ENCODE data around the gene RHBDD2. TPM values are rescaled to one million over a fixed set of nuclear protein-coding genes. Genes with fewer than 3 reads are reported as not detected.

The RHBDD2 gene
- total RNA-seq, 1 donor from 2014 or later, result 50.7 TPM

DNA sequence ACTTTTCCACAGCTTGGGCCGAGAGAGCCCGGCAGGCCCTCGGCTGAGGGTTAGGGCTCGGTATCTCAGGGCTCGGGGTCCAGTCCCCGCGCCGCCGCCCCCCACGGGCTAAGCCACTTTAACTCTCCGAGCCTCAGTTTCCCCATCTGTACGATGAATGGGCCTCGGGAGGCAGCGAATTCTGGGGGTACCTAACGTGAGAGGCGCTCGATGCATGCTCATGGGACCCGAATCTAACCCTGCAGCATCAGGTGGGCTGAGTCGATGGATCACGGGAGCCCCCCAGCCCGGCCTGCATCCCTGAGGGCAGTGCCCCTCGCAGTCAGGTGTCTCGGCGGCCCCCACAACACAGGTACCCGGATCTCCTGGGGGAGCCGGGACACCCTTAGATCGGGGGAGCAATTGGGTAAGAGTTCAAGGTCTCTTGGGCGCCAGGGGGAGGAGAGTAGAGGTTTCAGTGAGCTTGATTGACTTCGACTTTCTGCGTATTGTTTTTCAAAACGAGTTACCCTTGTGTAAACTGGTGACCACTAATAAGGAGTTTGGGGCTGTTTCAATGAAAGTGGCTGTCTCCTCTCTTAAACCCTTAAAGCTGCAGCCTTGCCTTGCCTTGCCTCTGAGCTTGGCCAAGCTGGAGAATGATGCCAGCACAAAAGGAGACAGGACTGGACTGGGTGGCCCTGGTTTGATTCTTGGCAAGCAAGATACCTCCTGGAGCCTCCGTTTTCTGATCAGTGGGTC lies 36.8 kb downstream of the RHBDD2 start:
- Mint-ChIP-seq H3K4me1 (ENCODE audit: unreplicated experiment) (peaks cover 8% of the 10 kb centered on the region), H3K4me3 (ENCODE audit: unreplicated experiment) (peak overlapping the region; percentile 93), H3K36me3 (ENCODE audit: low read depth, unreplicated experiment) (no peaks in the 10 kb centered on the region), H3K27me3 (ENCODE audit: unreplicated experiment) (peaks cover 7% of the 10 kb centered on the region), H3K27ac (ENCODE audit: unreplicated experiment) (no peak overlapping the region), H3K9me3 (ENCODE audit: unreplicated experiment) (no peaks in the 10 kb centered on the region)
- TF ChIP-seq, protein P1, sequence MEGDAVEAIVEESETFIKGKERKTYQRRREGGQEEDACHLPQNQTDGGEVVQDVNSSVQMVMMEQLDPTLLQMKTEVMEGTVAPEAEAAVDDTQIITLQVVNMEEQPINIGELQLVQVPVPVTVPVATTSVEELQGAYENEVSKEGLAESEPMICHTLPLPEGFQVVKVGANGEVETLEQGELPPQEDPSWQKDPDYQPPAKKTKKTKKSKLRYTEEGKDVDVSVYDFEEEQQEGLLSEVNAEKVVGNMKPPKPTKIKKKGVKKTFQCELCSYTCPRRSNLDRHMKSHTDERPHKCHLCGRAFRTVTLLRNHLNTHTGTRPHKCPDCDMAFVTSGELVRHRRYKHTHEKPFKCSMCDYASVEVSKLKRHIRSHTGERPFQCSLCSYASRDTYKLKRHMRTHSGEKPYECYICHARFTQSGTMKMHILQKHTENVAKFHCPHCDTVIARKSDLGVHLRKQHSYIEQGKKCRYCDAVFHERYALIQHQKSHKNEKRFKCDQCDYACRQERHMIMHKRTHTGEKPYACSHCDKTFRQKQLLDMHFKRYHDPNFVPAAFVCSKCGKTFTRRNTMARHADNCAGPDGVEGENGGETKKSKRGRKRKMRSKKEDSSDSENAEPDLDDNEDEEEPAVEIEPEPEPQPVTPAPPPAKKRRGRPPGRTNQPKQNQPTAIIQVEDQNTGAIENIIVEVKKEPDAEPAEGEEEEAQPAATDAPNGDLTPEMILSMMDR (IDR thresholded peaks at IDR 0.05; ENCODE audit: unreplicated experiment), result no peak
- peak; percentile 10 for DNase-seq (ENCODE audit: low spot score)

DNA sequence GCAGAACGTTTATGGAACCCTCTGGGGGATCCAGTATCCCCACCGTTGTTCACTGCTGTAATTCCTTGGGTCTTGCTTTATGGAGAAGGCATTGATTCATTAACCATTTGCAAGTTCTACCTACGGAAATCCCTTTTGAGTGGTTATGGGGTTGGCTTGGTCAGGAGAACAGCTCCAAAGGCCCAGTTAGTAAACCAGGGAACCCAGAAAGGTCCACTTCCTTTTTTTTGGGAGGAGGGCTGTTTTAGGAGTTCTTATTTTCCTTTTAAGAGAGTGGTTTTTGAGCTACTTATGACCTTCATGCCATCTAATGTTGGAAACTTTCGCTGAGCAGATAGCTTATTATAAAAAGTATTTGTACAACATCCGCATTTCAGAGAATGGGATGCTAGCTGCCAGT lies 37.4 kb downstream of the RHBDD2 start:
- H3K4me1 Mint-ChIP-seq (ENCODE audit: unreplicated experiment), result peaks cover 8% of the 10 kb centered on the region
- no peaks in the 10 kb centered on the region for H3K36me3 Mint-ChIP-seq (ENCODE audit: low read depth, unreplicated experiment)
- no peak for DNase-seq (ENCODE audit: low spot score)
- H3K27me3 Mint-ChIP-seq (ENCODE audit: unreplicated experiment), result peaks cover 7% of the 10 kb centered on the region
- no peak overlapping the region for H3K27ac Mint-ChIP-seq (ENCODE audit: unreplicated experiment)
- TF ChIP-seq, protein P1 (IDR thresholded peaks at IDR 0.05; ENCODE audit: unreplicated experiment), result no peak
- H3K9me3 Mint-ChIP-seq (ENCODE audit: unreplicated experiment), result no peaks in the 10 kb centered on the region
- H3K4me3 Mint-ChIP-seq (ENCODE audit: unreplicated experiment), result peak overlapping the region; percentile 93

DNA sequence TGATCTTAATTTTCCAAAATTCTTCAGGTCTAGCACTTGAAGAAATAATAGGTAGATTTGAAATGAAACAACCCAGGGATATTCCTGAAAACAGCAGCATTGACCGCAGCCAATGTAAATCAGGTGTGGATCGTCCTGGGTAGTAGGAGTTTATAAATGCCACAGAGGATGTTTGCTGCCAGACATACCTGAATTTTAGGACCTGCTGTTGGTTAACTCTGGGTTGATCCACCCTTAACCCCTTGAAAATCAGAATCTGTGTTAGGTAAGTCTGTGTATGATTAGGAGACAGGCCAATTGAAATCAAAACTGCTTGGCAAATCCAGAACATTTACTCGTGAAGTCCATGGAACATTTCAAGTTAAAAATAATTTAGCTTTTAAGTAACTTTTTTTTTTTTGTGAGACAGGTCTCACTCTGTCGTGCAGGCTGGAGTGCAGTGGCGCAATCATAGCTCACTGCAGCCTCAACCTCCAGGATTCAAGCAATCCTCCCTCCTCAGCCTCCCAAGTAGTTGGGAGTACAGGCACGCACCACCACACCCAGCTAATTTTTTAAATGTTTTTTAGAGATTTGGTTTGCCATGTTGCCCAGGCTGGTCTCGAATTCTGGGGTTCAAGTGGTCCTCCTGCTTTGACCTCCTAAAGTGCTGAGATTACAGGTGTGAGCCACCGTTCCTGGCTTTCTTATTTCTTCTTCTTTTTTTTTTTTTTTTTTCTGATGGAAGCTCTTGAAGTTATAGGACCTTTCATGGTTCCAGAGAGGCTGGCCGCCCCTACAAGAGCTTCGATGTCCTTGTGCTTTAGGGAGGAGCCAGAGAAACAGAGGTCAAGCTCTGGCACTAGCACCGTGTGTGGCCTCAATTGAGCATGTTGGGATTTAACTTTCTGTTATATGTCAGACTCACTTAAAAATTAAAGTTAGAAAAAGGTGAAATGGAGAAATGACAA lies 38.1 kb downstream of the RHBDD2 start:
- Mint-ChIP-seq H3K4me3 (ENCODE audit: unreplicated experiment) (peak overlapping the region; percentile 93), H3K4me1 (ENCODE audit: unreplicated experiment) (peaks cover 8% of the 10 kb centered on the region), H3K9me3 (ENCODE audit: unreplicated experiment) (no peaks in the 10 kb centered on the region), H3K36me3 (ENCODE audit: low read depth, unreplicated experiment) (no peaks in the 10 kb centered on the region), H3K27me3 (ENCODE audit: unreplicated experiment) (peaks cover 7% of the 10 kb centered on the region), H3K27ac (ENCODE audit: unreplicated experiment) (no peak overlapping the region)
- DNase-seq (ENCODE audit: low spot score), result no peak
- TF ChIP-seq, protein P1 (IDR thresholded peaks at IDR 0.05; ENCODE audit: unreplicated experiment), result no peak

DNA sequence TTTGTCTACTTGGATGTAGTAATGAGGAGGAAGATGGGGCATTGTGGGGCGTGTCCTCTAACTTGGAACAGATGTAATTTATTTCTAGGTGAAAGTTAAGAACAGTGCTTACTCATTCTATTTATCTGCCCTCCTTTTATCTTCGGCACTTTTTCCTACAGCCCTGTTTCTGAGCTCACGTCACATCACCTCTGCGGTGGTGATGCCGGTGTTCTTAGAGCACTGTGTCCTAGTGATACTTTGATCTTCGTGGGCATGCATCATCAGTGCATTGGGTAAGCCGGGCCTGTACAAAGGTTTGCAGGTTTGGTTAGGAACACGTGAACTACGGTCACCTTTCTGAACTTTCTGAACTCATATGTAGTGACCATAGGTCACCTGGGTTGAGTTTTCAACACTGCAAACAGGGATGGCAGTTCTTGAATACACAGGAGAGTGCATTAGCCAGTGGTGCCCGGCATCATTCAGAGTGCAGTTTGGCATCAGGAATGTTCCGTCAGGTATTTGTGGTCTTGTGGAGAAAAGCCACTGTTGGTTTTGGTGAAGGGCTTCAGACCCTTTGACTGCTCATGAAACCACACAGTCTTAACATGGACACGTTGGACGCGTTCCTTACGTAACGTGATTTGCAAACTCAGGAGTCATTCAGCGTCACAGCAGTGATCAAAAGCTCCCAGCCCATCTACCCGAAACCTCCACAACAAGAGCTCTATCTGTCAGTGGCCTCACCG lies 41.8 kb downstream of the RHBDD2 start:
- H3K36me3 Mint-ChIP-seq (ENCODE audit: low read depth, unreplicated experiment), result no peaks in the 10 kb centered on the region
- peaks cover 3% of the 10 kb centered on the region for H3K4me1 Mint-ChIP-seq (ENCODE audit: unreplicated experiment)
- no peaks in the 10 kb centered on the region for H3K9me3 Mint-ChIP-seq (ENCODE audit: unreplicated experiment)
- TF ChIP-seq, protein P1 (IDR thresholded peaks at IDR 0.05; ENCODE audit: unreplicated experiment), result no peak
- H3K27ac Mint-ChIP-seq (ENCODE audit: unreplicated experiment), result no peak overlapping the region
- peaks cover 4% of the 10 kb centered on the region for H3K27me3 Mint-ChIP-seq (ENCODE audit: unreplicated experiment)
- no peak overlapping the region for H3K4me3 Mint-ChIP-seq (ENCODE audit: unreplicated experiment)
- no peak for DNase-seq (ENCODE audit: low spot score)

Measured in endothelial cell (in vitro differentiated cells).